GM12801 (cell line): ENCODE data around the gene TAAR9.

ENCODE experiments used
- TF ChIP-seq, protein P1 (sequence below): IDR thresholded peaks from one replicate; pipeline ENCODE4 v1.5.1; 2011; ENCODE audit warnings: control low read depth; ENCODE audit not compliant: insufficient read length; ENCODE audit errors: extremely low read depth

TAAR9 gene

DNA sequence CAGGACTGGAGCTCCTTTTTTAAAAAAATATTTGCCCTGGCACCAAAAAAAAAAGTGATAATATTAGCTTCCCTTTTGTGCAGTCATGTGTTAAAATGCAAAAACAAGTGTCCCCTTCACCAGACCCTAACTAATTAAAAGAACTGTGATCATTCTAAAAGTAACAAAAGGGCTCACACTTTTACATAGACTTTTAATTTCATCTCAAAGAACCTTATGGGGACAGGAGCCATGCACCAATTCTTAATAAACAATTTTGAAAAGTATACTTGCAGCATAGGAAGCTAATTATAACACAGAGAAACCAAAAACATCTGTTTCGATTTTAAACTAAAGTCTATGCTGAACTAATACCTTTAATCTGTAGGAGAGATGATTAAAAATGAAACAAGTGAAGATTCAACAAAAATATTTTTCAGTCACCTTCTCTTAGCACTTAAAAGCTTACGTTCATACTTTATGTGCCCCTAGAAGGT lies 42.4 kb upstream of the TAAR9 start:
- TF ChIP-seq, protein P1, sequence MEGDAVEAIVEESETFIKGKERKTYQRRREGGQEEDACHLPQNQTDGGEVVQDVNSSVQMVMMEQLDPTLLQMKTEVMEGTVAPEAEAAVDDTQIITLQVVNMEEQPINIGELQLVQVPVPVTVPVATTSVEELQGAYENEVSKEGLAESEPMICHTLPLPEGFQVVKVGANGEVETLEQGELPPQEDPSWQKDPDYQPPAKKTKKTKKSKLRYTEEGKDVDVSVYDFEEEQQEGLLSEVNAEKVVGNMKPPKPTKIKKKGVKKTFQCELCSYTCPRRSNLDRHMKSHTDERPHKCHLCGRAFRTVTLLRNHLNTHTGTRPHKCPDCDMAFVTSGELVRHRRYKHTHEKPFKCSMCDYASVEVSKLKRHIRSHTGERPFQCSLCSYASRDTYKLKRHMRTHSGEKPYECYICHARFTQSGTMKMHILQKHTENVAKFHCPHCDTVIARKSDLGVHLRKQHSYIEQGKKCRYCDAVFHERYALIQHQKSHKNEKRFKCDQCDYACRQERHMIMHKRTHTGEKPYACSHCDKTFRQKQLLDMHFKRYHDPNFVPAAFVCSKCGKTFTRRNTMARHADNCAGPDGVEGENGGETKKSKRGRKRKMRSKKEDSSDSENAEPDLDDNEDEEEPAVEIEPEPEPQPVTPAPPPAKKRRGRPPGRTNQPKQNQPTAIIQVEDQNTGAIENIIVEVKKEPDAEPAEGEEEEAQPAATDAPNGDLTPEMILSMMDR = no peak

DNA sequence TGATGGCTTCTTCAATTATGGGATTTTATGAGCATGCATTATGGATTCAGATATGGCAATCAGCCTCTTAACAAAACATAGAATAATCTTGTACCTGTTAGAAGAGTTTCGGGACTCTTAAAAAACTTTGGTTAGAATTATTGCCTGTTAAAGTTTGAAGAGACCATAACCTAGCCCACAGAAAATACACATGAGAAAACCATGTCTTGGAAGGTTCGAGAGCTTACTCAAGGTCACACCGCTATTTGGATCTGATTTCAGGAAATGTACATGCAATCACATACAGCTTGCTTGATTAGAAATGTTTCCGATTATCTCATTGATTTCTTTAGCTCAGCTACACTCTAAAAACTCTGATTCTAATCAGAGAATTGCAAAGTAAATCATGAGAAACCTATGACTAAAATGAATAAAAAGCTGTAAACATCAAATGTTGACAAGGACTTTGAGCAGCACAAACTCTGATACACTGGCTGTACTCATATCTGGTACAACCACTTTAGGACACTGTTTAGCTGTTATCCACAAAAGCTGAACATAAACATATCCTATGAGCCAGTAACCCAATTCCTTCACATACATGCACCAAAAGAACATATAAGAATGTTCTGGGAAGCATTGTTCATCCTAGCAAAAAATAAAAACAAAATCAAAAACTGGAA lies 41.4 kb upstream of the TAAR9 start:
- TF ChIP-seq, protein P1 = no peak

DNA sequence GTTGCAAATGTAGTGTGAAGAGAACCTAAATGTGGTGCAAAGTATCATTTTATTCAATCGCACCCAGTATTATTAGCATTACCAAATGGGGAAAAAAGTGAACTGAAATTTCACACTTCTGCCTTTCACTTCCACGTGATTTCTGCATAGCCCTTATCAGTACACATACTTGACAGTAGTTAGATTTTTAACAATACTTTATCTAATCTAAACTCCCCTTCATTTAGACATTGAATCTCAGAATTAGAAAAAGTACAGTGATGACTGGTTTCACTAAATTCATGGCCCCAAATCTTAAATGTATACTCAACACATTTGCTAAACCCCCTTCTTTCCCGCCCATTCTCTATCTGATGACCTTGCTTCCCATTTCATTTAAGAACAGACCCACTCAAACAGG lies 39.4 kb upstream of the TAAR9 start:
- TF ChIP-seq, protein P1 = no peak

DNA sequence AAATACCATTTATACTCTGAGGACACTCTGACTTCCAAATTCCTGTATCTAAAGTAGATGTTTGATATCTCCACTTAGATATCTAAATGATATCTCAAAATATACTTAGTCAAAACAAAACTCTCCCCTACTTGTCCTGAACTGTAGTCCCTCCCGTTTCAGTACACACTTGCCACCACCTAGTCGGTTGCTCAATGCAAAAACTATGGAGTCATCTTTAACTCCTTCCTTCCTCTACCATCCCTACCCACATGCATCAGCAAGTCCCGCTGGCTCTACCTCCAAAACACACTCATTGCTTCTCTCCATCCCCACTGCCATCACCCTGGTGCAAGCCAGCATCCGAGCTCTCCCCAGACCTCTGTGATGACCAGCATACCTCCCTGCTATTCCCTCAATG lies 38.3 kb upstream of the TAAR9 start:
- TF ChIP-seq, protein P1 = no peak

DNA sequence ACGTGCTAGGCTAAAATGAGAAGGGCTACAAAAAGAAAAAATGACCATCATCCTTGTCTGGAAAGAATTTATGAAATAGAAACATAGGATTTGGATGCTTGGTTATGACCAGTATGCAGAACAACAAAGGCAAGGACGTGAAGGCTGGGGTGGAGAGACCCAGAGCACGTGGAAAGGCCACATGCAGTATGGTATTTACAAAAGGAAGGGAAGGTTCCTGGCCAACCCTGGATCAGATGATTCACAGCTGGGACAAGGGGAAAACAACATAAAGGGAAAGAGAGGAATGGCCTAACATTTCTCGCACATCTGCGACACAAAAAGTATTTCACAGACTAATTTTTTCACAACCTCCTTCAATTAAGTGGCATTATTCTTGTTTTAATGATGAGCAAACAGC lies 33.3 kb upstream of the TAAR9 start:
- TF ChIP-seq, protein P1 = no peak

DNA sequence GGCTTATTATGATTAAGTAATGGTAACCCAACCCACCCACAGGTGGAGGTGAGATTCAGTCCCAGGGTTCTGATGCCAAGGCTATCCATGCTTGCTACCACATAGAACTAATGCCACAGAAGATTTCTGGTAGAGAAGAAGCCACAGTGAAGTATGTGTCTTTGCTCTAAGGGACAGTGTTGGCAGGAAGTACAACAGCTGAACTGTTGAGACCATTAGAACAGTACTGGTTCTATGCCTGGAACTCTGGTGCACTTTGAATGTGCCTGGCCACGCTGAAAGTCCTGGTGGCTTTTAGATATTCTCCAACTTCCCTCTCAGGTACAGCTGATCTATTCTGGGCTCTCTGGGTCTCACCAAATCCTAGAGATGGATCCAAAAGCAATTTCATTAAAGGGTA lies 32.9 kb upstream of the TAAR9 start:
- TF ChIP-seq, protein P1 = no peak

DNA sequence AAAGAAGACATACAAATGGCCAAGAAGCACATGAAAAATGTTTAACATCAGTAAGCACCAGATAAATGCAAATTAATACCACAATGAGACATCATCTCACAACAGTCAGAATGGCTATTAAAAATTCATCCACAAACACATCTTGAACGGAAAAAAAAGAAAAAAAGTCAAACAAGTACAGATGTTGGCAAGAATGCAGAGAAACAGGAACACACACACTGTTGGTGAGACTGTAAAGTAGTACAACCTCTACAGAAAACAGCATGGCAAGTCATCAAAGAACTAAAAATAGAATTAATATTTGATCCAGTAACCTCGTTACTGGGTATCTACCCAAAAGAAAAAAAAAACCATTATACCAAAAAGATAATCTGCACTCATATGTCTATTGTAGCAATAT lies 31.6 kb upstream of the TAAR9 start:
- TF ChIP-seq, protein P1 = no peak
